Measurements from ENCODE around the gene C19orf67.
A peak's percentile ranks its signal among the peaks of the same experiment; 100 is the strongest.

The C19orf67 gene

DNA sequence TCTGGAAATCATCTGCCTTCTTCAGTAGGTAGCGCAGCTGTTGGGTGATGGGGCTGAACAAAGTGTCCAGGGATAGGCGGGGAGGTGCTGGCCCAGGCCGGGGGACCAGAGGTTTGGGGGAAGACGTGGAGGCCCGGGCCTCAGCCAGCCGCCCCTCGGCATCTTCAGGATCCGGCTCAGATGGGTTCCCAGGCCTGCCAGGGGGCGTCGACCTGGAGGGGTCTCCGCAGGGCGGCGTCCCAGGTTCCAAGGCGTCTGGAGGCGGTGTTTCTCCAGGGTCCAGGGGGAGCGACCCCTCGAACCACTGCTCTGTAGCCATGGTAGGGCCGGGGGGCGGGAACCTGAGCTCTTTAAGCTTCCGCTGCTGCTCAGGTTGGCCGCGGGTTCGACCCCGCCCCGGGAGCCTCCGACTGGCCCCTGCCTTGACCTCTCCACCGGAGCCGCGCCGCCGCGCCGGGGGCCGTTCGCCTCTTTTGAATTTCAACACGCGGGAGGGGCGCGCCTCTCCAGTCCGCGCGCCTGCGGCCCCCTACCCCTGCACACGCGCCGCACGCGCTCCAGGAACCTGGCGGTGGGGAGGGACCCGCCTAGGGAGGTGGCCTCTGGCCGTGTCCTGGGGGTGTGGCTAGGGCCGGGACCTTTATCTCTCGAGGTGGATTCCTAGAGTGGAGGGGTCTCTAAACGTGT lies at the start of gene C19orf67:
Gene C19orf67 (minus strand): TSS at position 475 of the 687 bp plus-strand sequence. CDS start 156 bp downstream, at position 319.
- no peak for DNase-seq

DNA sequence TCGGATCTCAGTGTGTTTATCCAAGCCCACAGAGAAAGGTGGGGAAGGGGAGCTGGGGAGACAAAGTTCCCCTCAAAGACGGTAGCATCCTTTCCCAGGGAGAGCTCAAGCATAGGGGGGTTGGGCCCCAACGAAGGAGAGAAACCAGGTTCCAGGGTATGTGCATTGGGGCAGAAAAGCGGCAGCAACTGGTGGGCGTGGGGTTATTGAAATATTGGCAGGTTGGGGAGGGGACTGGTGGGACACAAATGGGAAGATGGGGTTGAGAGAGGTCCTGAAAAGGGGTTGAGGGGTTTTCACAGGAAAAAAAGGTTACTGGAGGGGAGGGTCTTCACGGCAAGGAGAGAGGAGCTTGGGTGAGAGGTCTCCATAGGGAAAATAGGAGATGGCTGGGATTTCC lies 49.8 kb upstream of the C19orf67 start:
- no peak for DNase-seq

DNA sequence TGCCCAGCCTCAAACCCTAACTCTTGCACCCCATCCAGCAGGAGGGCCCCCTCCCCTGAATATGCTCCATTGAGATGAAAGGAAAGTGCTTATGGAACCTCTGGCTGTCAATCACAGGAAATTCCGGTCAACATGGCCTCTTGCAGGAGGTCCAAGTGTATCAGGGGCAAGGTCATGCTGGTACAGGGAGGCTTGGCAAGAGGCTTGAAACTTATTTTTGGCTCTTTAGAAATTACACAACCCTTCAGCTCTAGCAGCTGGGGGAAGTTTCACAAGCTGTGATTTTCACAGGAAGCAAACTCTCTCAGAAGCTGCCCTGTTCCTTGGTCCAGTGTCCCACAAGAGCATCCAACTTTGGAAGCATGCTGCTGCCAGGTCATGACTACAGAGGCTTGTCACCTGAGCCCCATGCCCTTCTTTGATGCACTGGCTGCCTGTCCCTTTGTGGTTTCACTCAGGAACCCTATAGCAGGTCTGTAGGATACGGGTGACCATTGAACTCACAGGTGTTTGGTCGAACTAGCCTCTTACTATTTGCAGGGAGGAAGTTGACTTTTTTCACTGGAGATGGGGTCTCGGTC lies 42.4 kb upstream of the C19orf67 start:
- no peak for DNase-seq

DNA sequence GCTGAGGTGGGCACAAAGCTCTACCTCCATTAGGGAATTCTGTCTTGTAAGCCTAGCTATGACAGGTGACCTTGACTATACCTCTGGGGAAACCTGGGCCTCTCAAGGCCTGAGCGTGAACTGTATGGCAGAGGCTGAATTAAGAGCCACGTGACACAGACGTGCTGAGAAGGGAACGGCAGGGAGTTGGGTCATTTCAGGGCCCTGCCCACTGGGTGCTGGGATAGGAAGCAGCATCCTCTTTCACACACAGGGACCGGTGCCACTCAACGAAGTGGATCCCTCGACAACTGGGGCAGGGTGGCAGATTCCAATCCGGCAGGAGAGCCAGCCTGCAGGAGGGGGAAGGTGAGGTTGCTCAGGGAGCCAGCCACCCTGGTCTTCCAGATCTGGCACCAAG lies 41.6 kb upstream of the C19orf67 start:
- DNase-seq, result no peak

DNA sequence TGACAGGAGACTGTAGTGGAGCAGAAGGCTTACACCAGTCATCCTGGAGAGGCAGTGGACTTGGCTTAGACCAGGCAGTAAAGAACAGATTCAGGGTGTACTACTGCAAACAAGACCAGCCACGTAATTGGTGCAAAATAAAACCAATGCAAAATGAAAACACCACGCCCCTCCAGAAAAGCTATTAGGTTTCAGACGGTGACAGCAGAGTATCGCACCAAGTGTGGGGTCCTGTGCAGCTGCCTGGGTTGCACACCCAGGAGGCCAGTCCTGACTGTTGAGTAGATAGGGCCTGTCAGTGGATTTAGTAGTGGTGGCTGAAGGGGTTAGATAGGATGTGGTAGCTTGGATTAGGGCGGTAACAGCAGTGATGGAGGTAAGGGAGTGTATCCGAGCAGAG lies 37.3 kb upstream of the C19orf67 start:
- DNase-seq, result no peak

DNA sequence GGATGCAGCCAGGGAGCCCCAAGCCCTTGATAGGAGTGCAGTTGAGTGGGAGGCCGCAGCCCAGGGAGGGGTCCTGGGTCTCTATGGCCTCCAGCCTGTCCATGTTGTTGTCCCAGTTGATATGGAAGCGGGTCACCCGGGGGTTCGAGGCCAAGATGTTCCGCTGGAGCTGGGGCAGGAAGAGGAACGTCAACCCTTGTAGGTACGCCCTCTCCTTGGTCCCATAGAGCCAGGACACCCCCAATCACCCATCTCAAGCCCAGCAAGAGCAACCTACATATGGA lies 34.9 kb upstream of the C19orf67 start:
- DNase-seq, result no peak

DNA sequence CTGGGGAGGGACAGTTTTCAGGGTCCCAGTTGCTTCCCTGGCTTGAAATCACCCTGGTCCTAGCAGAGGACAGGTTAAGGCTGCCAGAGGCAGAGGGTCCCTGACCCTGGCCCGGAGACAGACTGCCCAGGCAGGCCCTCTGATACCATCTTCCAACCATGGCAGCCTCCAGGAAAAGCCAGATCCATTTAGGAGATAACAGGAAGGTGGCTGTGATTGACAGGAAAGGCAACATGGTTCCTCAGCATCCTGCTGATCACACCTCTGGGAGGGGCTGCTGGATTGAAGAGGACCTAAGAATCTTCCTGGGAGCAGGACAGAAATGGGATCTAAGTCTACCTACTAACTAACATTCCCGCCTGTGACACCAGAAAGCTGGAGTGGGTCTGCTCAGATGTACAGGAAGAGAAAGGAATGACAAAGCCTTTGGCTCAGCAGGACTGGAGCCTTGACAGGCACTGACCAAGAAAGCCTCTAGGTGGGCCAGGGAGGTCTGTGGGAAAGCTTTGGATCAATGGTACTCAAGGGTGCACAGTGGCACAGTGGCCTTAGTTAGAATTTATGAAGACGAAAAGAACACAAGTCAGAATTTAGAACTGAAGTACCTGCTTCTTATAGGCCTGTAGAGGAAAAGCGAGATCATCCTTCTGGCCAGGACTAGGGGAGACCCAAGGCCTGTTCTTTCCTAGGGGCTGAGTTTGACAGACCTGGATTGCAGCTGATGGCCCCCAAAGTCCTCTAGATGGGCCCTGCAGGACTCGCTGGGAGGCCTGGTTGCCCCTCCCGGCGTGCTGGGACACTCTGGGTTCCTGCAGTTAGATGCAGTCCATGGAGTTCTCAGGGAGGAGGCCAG lies 34.3 kb upstream of the C19orf67 start:
- no peak for DNase-seq

DNA sequence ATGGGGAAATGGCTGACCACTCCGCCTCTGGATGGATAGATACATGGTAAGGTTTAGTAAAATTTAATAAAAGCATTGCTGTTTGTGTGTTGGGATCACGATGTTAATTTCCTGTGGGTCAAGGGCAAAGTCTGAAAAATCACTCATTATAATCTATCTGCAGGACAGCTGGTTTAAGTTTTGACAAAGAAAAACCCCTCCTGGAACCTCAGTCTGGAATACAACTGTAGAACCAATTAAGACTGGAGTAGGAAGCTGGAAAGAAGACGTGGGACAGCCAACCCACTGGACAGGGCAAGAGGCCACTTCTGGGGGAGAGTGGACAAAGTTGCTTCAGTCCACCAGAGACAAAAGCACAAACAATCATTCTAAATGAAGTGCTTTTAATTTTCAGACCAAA lies 33.6 kb upstream of the C19orf67 start:
- DNase-seq, result no peak

DNA sequence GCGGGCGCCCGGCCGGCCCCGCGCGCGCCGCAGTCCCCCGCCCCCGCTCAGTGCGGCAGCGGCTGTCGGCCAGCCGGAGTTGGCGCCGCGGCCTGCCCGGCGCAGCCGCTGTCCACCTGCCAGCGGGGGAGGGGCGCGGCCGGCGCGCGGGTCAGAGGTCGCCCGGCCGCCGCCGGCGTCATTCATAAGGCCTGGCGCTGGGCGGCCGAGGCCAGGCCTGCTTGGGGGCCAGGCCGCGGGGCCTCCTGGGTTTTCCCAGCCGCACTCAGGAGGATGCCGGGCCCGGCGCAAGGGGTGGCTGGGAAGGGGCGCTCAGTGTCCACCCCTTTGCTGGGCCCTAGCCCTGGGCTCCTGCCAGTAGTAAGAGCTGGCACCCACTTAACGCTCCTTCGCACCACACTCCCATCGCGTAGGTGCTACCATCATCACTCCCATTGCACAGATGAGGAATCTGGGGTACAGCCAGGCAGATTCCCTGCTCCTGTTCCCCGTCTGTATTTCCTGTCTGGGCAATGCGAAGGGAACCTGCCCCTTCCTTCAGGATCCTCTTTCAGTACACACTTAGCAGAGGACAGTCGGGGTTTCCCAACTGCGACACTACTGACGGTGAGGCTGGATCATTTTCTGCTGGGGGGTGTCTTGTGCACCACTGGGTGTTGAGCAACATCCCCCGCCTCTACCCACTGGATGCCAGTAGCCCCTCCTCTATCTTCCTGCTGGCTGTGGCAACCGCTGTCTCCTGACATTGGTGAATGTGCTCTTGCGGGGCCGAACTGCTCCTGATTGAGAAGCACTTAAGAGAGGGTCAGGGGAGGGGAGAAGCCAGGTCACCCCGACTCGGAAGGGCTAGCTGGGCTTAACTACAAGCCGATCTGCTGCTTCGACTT lies 32.8 kb upstream of the C19orf67 start:
- DNase-seq, result no peak

DNA sequence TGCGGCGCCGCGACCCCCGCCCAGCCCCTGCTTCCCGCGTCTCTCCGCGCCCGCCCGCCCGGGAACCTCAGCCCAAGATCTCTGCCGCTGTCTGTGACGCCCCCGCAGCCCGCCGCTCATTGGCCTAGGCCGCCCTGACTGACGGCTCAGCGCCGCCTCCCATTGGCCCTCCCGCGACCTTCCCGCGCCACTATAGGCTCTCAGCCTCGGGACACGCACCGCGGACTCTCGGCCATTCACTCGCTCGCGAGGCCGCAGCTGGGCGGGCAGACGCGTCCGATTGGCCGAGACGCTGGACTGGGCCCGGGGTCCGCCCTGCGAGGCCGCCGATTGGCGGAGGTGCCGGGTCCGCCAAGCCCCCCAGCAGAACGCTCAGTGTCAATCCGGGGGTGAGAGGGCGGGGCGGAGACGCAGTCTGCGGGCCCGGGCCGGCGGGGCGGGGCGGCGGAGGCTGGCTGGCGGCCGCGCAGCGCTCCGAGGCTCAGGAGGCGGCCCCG lies 32.1 kb upstream of the C19orf67 start, which contains the start of gene PRKACA:
Gene PRKACA (minus strand): TSS at position 95 of the 497 bp plus-strand sequence. CDS start 215 bp downstream, outside the sequence.
- peak; percentile 95 for DNase-seq

DNA sequence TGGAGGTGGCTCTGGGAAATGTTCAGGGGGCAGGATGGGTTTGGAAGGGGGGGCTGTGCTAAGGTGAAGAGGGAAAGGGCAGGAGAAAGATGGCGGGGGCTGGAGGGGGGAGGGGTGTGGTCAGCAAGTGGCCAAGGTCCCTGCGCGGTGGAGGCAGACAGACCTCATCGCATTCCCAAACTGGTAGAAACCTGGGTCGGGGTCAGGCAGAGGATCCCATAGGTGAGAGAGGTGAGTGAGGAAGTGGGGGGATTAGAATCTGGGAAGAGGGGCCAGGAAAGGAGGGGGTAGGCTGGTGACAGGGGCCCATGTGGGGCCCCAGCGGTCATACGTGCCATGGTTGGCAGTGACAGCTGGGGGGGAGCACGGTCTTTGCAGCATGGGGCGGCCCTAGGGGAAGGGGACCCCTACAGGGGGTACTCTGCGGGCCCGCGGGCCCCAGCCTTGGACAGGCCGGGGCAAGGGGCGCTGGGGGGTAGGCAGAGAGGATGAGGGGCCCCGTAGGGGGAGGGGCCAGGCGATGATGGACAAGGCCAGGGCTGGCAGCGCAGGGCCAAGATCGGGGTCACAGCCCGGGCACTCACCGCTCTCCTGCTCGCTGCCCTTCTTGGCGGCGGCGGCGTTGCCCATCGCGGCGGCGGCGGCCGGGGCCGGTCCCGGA lies 31.5 kb upstream of the C19orf67 start:
- DNase-seq, result no peak

DNA sequence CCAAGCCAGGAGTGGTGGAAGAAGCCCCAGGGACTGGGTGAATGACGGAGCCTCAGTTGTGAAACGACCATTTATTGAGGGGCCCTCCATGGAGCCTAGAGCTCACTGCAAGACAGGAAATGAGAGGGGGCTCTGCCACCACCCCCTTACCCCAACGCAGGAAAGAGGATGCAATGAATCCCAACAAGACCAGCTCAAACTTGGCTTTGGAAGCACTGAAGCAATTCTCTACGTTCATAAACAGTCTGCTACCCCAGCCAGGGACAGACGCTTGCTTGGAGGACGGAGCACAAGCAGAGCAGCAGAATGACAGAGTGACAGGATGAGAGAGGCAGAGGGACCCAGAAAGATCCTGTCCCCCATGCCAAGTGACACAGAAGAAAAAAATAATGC lies 30.9 kb upstream of the C19orf67 start:
- DNase-seq, result no peak

DNA sequence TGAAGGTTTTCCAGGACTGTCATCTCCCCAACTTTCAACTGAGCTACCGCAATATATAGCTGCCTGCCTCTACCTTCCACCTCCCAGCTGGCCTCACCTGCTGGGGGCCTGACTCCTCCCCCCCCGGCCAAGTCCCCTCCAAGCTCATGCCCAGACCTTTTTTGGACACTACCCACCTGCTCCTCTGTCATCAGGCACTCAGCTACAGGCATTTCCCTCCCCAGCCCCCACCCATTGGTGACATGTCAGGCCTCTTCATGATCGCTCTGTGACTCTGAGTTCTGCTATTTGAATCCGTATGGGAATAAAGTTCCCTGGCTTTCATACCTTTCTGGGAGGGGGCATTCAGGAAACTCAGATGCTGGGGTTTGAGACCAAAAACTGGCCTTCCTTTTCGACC lies 30.2 kb upstream of the C19orf67 start:
- DNase-seq, result no peak

DNA sequence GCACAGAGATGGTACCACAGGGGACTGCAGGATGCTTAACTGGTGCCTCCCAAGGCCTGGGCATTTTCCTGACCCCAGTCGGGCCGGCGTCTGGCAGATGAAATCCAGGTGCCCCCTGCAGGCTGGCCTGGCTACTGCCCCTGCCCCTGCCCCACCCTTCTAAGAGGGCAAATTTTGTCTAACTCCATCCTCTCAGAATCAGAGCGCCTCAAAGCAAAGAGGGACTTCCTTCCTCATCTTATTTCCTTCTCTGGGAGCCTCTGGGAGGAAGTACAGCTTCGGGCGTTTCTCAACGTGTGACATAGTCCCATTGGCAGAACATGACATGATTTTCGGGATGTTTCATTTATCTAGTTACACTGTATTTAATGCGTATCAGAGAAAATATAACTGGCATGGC lies 29.3 kb upstream of the C19orf67 start:
- DNase-seq, result no peak

DNA sequence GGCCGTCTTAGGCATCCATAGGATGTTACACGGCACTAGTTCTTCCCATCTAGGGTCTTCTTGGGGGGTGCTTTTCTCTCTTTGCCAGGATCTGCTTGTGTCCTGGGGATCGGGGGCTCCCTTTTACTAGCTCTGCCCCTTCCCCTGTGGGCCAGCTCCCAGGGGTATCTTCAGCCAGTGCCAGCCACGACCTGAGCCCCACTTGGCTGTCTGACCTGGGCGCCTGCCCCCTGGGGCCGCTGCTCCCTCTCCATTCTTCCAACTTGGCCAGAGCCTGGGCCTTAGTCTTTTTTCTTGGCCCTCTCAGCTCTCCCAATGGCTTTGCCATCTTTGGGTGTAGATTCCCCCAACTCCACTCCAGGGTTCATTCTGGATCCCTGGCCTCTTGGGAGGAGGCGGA lies 28.9 kb upstream of the C19orf67 start:
- no peak for DNase-seq

DNA sequence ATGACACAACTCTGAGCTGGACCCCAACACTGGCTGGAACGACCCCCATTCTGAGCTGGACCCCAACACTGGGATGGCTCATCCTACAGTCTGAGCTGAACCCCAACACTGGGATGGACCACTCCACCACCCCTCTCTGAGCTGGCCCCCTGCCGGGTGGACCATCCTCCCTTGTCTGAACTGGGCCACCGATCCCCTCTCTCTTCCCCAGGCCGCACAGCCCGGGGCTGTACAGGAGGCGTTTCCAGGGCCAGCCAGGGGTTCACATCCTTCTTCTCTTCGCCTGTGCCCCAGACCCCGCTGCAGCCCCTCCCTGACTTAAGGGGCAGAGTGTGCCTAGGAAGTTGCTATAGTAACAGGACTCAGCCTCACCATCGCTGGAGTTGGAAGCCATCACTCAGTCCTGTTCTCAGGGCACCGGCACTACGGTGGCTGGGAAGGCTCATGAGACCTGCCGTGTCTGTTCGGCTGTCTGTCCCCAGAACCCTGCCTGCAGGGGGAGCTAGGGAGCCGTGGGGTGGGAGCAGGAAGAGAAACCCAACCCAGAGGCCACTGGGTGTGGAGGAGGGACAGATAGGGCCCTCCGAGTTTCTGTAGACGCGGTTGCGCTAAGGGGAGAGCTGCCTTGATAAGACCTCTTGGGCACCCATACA lies 28.3 kb upstream of the C19orf67 start:
- no peak for DNase-seq

DNA sequence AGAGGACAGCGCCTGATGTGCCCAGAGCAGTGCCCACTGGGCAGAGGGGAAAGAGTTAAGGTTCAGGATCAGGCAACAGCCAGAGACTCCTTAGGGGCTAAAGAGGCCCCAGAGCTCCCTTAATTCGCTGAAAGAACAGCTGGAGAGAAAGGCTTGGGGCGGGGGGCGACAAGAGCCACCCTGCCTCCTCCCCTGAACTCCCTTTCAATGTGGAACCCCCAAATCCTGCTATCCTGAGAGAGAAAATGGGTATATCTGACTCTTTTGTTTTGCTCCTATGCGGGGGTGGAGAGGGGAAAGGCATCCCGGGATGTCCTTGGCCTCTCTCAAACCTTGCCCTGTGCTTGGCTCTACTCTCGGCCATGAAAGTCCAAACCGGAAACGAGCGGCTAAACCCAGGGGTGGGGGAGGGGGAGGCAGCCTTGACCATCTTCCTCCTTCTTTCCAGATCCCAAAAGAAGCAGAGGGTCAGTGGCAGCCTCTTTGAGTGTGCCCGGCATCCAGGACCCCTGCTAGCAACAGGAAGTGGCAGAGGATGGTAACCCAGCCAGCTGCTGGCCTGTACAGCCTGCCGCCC lies 27.3 kb upstream of the C19orf67 start:
- DNase-seq, result no peak

DNA sequence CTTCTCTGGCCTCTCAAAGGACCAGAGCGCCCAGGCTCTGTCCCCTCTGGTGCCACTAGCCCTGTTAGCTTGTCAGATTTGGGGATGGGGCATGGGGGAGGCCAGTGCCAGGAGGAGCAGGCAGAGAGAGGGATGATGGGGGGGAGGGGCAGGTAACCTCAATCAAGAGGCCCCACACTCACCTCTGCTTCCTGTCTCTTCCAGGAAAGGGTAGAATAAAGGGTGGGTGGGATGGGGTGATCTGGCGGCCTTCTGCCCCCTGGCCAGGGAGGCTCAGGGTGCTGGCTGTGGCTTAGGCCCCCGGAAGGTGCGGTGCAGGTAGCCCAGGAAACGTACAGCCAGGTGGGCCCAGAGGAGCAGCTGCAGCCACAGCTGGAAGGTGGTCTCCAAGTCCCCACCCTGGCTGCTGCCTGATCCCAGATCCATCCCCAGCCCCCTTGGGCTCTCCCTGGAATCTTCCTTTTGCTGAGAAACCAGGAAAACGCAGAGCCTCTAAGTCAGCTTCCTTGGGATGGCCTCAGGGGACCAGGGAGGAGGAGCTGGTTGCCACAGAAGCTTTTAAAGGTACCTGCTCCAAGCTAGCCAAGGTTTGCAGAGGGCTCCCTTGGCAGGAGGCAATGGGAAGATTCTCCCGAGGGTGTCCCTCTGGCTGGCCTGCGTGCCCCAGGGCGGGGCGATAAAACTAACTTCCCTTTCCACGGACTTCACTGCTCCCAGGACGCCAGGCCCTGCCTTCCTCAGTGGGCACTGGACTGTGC lies 26.6 kb upstream of the C19orf67 start:
- DNase-seq, result no peak

DNA sequence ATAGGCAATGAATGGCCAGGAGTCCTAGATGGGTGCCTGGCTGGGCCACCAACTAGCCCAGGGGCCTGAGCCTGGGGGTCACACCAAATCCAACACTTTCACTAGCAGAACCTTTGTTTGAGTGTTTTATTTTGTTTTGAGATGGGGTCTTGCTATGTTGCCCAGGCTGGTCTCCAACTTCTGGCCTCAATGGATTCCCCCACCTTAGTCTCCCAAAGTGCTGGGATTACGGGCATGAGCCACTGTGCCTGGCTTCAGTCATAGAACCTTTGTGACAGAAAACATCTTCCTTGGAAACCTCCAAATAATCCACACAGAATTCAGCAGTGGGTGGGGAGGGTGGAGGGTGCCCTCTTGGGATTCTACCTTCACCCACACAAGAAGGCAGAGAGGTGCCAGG lies 25.9 kb upstream of the C19orf67 start:
- no peak for DNase-seq

DNA sequence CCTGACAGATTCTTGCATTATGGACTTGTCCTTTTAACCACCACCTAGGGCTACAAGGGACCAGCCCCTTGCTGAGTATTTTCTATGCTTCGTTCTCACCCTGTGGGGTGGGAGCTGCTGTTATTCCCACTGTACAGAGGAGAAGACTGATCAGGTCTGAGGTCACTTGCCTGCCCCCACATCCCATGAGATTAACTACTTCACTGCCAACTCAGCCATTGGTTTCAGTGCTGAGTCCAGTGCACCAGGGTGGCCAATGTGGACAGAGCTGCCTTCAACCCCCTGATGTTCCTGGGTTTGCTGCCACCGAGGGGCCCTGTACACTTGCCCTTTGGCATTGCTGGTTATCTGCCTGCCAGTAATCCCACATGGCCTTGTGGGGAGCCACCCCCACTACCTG lies 25.1 kb upstream of the C19orf67 start:
- DNase-seq, result no peak
